ENCODE results near the gene VWA3A.
"Not testable (repeated sequence)": the region's sequence is repeated elsewhere in the genome, so short reads cannot be mapped to it uniquely, and the experiment has no call there.

The VWA3A gene

DNA sequence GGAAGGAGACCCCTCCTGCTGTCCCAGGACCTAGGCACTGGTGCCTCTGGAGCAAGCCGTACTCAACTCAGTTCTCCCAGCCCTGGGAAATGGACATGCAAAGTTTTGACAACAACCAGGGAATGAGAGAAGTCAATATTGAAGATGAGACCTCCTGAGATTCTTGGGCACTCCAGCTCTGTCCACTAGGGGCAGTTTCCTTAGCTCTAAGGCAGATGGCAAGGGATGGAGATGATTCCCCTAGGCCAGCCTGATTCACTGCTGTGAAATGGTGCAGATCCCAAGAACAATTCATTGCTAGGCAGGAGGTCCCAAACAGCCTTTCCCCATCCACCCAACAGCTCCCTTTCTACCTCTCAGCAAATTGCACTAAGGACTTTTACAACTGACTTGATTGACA, 49.4 kb downstream of the VWA3A start:
- DNase-seq = no peak

DNA sequence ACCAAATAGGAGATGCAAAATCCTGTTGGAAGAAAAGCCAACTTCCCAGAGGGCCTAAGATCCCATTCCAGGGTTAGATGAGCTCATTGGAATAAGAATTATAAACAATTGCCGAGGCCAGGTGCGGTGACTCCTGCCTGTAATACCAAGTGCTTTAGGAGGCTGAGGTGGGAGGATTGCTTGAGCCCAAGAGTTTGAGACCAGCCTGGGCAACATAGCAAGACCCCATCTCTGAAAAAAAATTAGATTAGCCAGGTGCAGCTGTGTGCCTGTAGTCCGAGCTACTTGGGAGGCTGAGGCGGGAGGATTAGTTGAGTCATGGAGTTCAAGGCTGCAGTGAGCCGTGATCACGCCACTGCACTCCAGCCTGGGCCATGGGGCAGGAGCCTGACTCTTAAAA, 52.2 kb downstream of the VWA3A start:
- no peak for DNase-seq

DNA sequence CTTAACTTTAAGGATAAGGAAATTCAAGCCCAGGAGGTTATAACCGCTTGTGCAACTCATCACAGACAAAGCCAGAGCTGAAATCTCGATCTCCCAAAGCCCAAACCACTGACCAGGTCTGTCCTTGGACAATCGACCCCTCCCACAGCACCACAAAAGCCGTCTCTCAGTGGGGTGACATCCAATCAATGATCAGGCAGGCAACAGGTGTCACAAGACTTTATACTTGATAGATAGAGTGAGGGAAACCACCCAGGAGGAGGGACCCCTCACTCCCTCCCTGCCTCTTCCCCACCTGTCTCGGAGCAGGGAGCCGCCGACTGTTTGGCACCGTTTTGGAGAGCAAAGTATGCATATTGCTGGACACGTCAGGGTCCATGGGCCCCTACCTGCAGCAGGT, 55.5 kb downstream of the VWA3A start:
- DNase-seq = no peak

DNA sequence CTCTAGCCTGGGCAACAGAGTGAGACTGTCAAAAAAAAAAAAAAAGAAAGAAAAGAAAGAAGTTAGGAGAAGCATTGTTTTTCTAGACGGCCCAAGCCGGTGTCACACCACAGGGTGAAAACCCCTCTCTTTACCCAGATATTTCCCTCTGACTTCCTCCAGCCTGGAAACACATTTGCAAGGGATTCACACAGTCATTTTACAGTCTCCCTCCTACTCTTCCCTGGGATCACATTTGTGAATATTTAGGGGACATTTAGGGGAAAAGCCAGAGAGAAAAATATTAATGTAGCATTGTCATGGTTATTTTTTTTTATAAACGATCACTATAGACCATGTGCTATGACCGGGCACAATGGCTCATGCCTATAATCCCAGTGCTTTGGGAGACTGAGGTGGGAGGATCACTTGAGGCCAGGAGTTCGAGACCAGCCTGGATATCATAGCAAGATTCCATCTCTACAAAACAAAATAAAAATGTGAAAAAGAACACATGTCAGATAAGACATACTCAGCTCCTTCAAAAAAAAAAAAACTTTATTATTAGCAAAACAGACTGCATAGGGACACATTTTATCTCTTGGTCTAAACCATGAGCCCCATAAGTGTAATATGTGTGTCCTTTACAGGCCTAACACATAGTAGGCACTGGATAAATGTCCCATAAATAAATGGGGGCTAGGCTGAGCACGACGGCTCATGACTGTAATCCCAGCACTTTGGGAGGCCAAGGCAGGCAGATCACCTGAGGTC, 59.1 kb downstream of the VWA3A start:
- no peak for DNase-seq

GRCh38 chr16:22152316-22152715, 60.0 kb downstream of the VWA3A start:
- no peak for DNase-seq

DNA sequence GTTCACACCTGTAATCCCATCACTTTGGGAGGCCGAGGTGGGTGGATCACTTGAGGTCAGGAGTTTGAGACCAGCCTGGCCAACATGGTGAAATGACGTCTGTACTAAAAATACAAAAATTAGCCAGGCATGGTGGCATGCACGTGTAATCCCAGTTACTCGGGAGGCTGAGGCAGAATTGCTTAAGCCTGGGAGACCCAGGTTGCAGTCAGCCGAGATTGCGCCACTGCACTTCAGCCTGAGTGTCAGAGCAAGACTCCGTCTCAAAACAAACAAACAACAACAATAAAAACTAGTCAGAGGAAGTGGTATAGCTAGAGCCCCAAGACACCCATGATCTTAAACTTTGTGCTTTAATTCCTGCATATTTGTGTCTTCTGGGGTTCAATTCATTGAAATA, 60.7 kb downstream of the VWA3A start:
- not testable (repeated sequence) for DNase-seq

GRCh38 chr16:22161401-22161800, 69.1 kb downstream of the VWA3A start:
- no peak for DNase-seq

DNA sequence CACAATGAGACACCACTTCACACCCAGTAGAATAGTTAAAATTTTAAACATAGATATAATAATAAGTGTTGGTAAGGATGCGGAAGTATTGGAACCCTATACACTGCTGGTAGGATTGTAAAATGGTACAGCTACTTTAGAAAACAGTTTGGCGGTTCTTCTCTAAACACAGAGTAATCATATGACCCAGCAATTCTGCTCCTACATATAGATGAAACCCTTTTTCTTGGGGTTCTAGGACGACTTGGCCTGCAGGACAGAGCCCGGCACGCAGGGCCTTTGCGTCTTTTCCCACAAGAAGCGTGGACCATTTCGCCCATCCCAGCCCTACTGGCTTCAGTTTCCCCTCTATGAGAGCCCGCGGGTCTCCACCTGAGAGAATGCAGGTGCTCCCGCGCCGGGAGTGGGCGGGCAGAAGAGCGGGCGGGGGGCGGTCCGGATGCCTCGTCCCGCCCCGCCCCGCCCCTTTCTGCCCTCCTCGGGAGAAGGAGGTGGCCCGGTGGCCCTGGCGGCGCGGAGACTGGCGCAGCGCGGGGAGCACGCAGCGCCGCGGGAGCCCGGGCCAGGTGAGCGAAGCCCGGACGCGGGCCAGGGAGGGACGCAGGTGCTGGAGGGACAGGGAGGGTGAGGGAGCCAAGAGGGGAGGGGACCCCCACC, 69.8 kb downstream of the VWA3A start, which contains the start of gene SDR42E2:
TSS of gene SDR42E2 (plus strand) at position 508 of the 657 bp plus-strand sequence. CDS start 3,077 bp downstream, outside the sequence.
- DNase-seq = no peak

DNA sequence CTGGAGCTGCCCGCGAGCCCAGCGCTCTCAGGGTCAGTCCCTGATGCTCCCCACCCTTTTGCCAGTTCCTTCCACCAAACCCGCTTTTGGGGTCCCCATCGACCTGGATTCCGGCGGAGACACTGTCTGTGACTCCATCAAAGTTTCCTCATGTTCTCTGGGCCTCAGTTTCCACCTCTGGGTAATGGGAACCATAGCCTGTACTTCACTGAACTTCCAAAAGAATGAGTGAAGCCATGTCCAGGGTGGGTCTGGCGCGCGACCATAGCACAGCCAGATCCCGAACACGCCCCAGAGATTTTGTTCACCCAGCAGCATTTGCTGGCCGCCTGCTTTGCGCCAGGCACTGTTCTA, 70.3 kb downstream of the VWA3A start:
- DNase-seq = no peak

GRCh38 chr16:22163806-22164205, 71.5 kb downstream of the VWA3A start:
- DNase-seq = no peak

- DNase-seq = no peak
Observed at GRCh38 chr16:22164482-22164881, 72.1 kb downstream of the VWA3A start.

GRCh38 chr16:22165508-22166285, 73.4 kb downstream of the VWA3A start:
- no peak for DNase-seq

GRCh38 chr16:22171953-22172352, 79.6 kb downstream of the VWA3A start:
- no peak for DNase-seq

DNA sequence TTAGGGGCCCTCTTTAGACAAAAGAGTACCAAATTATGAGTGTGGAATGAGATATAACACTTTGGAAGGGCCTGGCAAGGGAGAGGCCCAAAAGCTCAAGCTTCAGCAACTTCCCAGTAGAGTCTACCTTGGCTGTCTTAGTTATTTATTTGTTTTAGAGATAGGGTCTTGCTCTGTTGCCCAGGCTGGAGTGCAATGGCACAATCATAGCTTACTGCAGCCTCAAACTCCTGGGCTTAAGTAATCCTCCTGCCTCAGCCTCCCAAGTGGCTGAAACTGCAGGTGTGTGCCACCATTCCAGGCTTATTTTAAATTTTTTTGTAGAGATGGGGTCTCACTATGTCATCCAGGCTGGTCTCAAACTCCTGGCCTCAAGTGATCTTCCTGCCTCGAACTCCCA, 80.3 kb downstream of the VWA3A start:
- not testable (repeated sequence) for DNase-seq

- DNase-seq = no peak
Observed at GRCh38 chr16:22174642-22175041, 82.3 kb downstream of the VWA3A start.

- DNase-seq = no peak
Observed at GRCh38 chr16:22177968-22178930, 85.9 kb downstream of the VWA3A start.

- DNase-seq = no peak
Observed at GRCh38 chr16:22181426-22181825, 89.1 kb downstream of the VWA3A start.

DNA sequence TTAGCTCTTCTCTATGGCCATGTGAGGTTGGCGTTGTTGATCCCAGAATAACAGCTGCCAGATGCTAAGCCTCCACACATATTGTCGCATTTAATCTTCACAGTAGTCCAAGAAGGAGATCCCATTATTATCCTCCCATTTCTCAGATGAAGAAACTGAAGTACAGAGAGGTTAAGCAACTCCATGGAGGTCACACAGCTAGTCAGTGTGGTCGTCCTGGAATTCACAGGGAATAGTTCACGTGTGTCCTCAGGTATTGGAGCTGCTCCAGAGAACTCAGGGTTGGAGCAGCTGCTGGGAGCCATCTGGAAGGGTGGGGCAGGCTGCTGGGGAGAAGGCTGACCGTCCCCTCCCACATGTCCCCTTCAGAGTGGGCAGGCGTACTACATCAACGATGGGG, 89.5 kb downstream of the VWA3A start:
- DNase-seq = no peak

GRCh38 chr16:22183335-22183734, 91.0 kb downstream of the VWA3A start:
- no peak for DNase-seq

DNA sequence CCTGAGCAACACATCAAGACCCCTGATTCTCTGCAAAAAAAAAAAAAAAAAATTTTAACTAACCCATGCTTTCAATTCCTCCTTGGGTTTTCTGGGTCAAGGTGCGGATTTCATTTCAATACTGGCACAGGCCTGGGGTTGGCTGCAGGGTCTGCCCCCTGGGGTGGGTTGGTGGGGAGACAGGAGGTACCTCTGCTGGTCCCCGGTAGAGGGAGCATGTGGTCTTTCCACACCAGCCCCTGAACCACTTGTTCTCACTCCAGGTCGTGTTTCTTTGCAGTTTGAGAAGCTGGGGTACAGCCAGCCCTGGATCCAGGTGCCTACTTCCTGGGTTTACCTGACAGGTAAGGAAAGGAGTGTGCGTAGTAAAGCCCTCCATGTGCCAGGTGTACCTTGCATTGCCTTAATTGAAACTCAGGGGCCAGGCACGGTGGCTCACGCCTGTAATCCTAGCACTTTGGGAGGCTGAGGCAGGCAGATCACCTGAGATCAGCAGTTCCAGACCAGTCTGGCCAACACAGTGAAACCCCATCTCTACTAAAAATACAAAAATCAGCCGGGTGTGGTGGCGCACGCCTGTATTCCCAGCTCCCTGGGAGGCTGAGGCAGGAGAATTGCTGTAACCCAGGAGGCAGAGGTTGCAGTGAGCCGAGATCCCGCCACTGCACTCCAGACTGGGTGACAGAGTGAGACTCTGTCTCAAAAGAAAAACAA, 91.7 kb downstream of the VWA3A start:
- DNase-seq = no peak

GRCh38 chr16:22184615-22184968, 92.3 kb downstream of the VWA3A start:
- DNase-seq = no peak

DNA sequence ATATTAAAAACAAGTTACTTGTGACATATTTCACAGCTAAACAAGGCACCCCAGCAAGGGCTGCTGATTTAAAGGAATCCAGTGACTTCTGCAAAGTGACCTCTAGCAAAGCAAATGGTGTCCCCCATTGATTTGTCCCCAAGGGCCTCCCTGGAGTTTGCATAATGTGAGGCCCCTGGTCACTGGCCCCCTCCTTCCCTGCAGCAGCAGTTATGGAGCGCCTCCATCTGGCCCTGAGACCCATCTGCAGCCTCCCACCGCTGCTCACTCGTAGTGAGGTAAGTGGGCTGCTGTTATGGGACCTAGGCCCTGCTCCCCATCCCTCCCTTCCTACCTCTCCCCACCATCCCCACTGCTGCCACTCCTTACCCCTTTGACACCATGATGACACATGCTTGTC, 94.2 kb downstream of the VWA3A start:
- DNase-seq = no peak

Data from right forelimb (tissue), 1 donor.